H1 (cell line): ENCODE measurements around the gene GAS7.

Experiments
- CHD1 ChIP-seq: IDR thresholded peaks from 2 replicates; pipeline ENCODE4 v1.6.1; 2012; ENCODE audit warnings: low read depth, low read length, improper control_type of control experiment
- EP300 ChIP-seq, 2 experiments: IDR thresholded peaks; 1 replicate in 1 of 2; 2 replicates in 1 of 2; pipeline ENCODE4 v1.6.1; 2011 to 2012; ENCODE audit warnings: low read depth in 2 of 2, low read length in 2 of 2, mild to moderate bottlenecking in 2 of 2, borderline replicate concordance in 1 of 2, inconsistent platforms in 1 of 2, moderate library complexity in 1 of 2
- JUND ChIP-seq: IDR thresholded peaks from 2 replicates; pipeline ENCODE4 v1.6.1; 2011; ENCODE audit warnings: mild to moderate bottlenecking, improper control_type of control experiment, low read length
- NRF1 ChIP-seq: IDR thresholded peaks from 2 replicates; pipeline ENCODE4 v1.6.1; 2011; ENCODE audit warnings: mild to moderate bottlenecking, low read depth, low read length, improper control_type of control experiment
- PHF8 ChIP-seq: fragments of 200-600 bp; sonication (generic); conservative IDR thresholded peaks from 2 replicates; pipeline ENCODE4 v1.7.1; 2012; ENCODE audit warnings: low read depth, mild to moderate bottlenecking, inconsistent platforms, low read length, moderate library complexity
- POLR2A ChIP-seq, 2 experiments: IDR thresholded peaks; 1 replicate in 1 of 2; 2 replicates in 1 of 2; pipeline ENCODE4 v1.6.1; 2011; ENCODE audit warnings: low read depth in 2 of 2, low read length in 2 of 2, mild to moderate bottlenecking in 2 of 2; ENCODE audit errors: control extremely low read depth in 1 of 2
- SRF ChIP-seq: IDR thresholded peaks from 2 replicates; pipeline ENCODE4 v1.6.1; 2011; ENCODE audit warnings: mild to moderate bottlenecking, low read depth, low read length, moderate library complexity
- ZNF274 ChIP-seq: IDR thresholded peaks from 2 replicates; pipeline ENCODE4 v1.7.0; 2012; ENCODE audit warnings: low read length, borderline replicate concordance; ENCODE audit errors: extremely low read depth
- TF ChIP-seq, protein P1 (sequence below): IDR thresholded peaks from 2 replicates; pipeline ENCODE4 v1.6.1; 2011; ENCODE audit warnings: low read length, improper control_type of control experiment
- TF ChIP-seq, protein P2 (sequence below), 3 experiments: IDR thresholded peaks; 1 replicate in 2 of 3; 2 replicates in 1 of 3; pipeline versions ENCODE4 v1.5.1 to v1.6.1; 2011; ENCODE audit warnings: low read length in 3 of 3, mild to moderate bottlenecking in 3 of 3, inconsistent platforms in 2 of 3, low read depth in 1 of 3, moderate library complexity in 1 of 3; ENCODE audit not compliant: insufficient read depth in 1 of 3; ENCODE audit errors: control extremely low read depth in 1 of 3

DNA sequence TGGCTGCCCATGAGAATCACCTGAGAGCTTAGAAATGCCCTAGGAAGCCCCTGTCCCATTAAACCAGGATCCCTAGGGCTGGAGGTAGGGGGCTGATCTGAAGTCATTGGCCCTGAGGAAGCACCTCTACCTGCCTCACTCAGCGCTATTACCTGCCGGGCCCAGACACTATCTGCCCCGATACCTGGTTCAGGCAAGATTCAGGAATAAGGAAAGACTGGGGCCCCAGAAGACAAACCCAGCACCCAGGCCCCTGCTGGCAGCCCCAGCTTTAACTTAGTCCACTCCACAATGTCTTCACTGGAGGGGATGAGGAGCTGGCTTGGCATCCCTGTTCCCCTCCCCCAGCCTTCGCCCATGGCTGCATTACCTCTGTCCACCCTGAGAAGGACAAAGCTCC lies 126.3 kb downstream of the GAS7 start:
- TF ChIP-seq, protein P1, sequence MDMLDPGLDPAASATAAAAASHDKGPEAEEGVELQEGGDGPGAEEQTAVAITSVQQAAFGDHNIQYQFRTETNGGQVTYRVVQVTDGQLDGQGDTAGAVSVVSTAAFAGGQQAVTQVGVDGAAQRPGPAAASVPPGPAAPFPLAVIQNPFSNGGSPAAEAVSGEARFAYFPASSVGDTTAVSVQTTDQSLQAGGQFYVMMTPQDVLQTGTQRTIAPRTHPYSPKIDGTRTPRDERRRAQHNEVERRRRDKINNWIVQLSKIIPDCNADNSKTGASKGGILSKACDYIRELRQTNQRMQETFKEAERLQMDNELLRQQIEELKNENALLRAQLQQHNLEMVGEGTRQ: no peak
- TF ChIP-seq, protein P2, sequence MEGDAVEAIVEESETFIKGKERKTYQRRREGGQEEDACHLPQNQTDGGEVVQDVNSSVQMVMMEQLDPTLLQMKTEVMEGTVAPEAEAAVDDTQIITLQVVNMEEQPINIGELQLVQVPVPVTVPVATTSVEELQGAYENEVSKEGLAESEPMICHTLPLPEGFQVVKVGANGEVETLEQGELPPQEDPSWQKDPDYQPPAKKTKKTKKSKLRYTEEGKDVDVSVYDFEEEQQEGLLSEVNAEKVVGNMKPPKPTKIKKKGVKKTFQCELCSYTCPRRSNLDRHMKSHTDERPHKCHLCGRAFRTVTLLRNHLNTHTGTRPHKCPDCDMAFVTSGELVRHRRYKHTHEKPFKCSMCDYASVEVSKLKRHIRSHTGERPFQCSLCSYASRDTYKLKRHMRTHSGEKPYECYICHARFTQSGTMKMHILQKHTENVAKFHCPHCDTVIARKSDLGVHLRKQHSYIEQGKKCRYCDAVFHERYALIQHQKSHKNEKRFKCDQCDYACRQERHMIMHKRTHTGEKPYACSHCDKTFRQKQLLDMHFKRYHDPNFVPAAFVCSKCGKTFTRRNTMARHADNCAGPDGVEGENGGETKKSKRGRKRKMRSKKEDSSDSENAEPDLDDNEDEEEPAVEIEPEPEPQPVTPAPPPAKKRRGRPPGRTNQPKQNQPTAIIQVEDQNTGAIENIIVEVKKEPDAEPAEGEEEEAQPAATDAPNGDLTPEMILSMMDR (IDR thresholded peaks at IDR 0.05; ENCODE audit: control extremely low read depth in 1 of 3, insufficient read depth in 1 of 3, low read depth in 1 of 3, low read length in 3 of 3): no peak
- TF ChIP-seq CHD1: no peak
- TF ChIP-seq JUND: no peak
- no peak for TF ChIP-seq SRF
- TF ChIP-seq EP300 (IDR thresholded peaks at IDR 0.05; ENCODE audit: borderline replicate concordance in 1 of 2, low read depth in 2 of 2, low read length in 2 of 2): no peak
- TF ChIP-seq PHF8: no peak
- no peak for TF ChIP-seq ZNF274
- TF ChIP-seq POLR2A (IDR thresholded peaks at IDR 0.05; ENCODE audit: control extremely low read depth in 1 of 2, low read depth in 2 of 2, low read length in 2 of 2): no peak
- no peak for TF ChIP-seq NRF1
